ENCODE data around the gene CTSZ.

Gene CTSZ

DNA sequence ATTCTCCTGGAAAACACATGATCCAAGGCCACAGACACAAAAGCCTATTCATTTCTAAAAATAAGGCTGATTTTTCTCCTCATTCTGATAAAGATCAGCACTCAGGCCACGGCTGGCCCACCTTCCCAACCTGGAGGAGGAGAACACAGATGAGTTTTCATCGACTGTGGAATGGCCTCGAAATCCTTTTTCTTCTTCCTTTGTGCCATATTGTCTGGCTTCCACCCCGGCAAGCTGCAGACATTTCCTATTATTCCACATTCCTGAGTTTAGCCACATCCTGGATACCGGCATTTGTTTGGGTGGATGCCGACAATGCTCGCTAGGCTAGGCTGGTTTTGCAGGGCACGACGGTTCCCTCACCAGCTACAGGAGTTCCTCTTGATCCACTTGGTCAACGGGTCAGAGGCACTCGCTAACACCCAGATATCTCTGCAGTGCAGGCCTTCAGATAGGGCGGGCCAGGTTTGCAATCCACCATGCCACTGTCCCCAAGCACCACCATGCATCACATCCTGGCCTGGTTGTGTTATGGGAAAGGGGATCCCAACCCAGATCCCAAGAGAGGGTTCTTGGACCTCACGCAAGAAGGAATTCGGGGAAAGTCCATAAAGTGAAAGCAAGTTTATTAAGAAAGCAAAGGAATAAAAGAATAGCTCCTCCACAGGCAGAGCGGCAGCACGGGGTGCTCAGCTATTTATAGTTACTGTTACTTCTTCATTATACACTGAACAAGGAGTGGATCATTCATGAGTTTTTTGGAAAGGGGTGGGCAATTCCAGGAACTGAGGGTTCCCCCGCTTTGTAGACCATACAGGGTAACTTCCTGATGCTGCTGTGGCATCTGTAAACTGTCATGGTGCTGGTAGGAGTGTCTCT lies 4.2 kb upstream of the CTSZ start:
- H3K27ac ChIP-seq (replicated peaks): no peak overlapping the region
- no peaks in the 10 kb centered on the region for H3K27me3 ChIP-seq (ENCODE audit: insufficient read depth, poor library complexity, severe bottlenecking)
- DNase-seq (ENCODE audit: low read depth in 1 of 2, low spot score in 1 of 2): no peak
- H3K4me3 ChIP-seq (replicated peaks; ENCODE audit: insufficient read depth, low read length): no peak overlapping the region
- TF ChIP-seq GABPA (IDR thresholded peaks at IDR 0.05; ENCODE audit: low read depth) (no peak), SPI1 (IDR thresholded peaks at IDR 0.05; ENCODE audit: borderline replicate concordance, low read depth) (no peak), REST (IDR thresholded peaks at IDR 0.05; ENCODE audit: insufficient replicate concordance, low read depth) (no peak), POLR2AphosphoS5 (IDR thresholded peaks at IDR 0.05; ENCODE audit: low read depth) (no peak)
- TF ChIP-seq, protein P1, sequence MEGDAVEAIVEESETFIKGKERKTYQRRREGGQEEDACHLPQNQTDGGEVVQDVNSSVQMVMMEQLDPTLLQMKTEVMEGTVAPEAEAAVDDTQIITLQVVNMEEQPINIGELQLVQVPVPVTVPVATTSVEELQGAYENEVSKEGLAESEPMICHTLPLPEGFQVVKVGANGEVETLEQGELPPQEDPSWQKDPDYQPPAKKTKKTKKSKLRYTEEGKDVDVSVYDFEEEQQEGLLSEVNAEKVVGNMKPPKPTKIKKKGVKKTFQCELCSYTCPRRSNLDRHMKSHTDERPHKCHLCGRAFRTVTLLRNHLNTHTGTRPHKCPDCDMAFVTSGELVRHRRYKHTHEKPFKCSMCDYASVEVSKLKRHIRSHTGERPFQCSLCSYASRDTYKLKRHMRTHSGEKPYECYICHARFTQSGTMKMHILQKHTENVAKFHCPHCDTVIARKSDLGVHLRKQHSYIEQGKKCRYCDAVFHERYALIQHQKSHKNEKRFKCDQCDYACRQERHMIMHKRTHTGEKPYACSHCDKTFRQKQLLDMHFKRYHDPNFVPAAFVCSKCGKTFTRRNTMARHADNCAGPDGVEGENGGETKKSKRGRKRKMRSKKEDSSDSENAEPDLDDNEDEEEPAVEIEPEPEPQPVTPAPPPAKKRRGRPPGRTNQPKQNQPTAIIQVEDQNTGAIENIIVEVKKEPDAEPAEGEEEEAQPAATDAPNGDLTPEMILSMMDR (IDR thresholded peaks at IDR 0.05; ENCODE audit: insufficient read depth, low read length): no peak

DNA sequence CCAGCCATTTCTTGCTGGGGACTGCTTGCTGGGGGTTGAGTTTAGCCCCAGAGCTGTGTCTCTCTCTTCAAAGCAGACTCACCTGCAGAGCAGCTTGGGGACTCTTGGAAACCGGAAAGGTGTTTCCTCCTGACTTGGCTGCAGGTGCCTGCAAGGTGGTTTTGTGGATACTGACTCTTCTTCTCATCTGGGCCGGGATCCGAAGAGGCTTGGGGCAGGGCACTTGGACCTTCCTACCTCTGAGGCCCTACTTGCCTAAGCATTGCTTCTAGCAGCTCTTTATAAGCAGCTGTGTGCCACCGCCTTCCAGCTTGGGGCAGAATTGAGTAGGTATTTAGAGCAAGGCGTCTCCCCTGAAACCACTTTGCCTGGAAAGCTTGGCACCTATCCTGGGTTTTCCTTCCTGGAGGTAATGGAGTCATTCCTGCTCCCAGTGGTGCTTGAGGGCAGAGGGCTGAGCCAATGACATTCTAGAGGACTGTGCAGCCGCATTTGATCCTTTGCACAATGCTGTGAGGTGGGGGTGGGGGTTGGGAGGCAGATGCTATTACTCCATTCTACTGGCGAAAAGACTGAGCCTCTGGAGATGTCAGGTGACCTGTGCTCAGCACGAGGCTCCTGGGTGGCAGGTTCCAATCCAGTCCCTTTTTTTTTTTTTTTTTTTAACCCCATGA lies 3.4 kb upstream of the CTSZ start:
- no peak for DNase-seq (ENCODE audit: low read depth in 1 of 2, low spot score in 1 of 2)
- Histone ChIP-seq H3K27ac (replicated peaks) (no peak overlapping the region), H3K4me3 (replicated peaks; ENCODE audit: insufficient read depth, low read length) (no peak overlapping the region), H3K27me3 (ENCODE audit: insufficient read depth, poor library complexity, severe bottlenecking) (no peaks in the 10 kb centered on the region)
- TF ChIP-seq, protein P1 (IDR thresholded peaks at IDR 0.05; ENCODE audit: insufficient read depth, low read length): no peak
- TF ChIP-seq GABPA (IDR thresholded peaks at IDR 0.05; ENCODE audit: low read depth) (no peak), POLR2AphosphoS5 (IDR thresholded peaks at IDR 0.05; ENCODE audit: low read depth) (no peak), SPI1 (IDR thresholded peaks at IDR 0.05; ENCODE audit: borderline replicate concordance, low read depth) (no peak), REST (IDR thresholded peaks at IDR 0.05; ENCODE audit: insufficient replicate concordance, low read depth) (no peak)

GRCh38 chr20:59008715-59009336 lies 1.8 kb upstream of the CTSZ start:
- H3K27ac ChIP-seq (replicated peaks): no peak overlapping the region
- TF ChIP-seq, protein P1 (IDR thresholded peaks at IDR 0.05; ENCODE audit: insufficient read depth, low read length): no peak
- TF ChIP-seq REST (IDR thresholded peaks at IDR 0.05; ENCODE audit: insufficient replicate concordance, low read depth): no peak
- TF ChIP-seq SPI1 (IDR thresholded peaks at IDR 0.05; ENCODE audit: borderline replicate concordance, low read depth): no peak
- no peak for TF ChIP-seq POLR2AphosphoS5 (IDR thresholded peaks at IDR 0.05; ENCODE audit: low read depth)
- TF ChIP-seq GABPA (IDR thresholded peaks at IDR 0.05; ENCODE audit: low read depth): no peak

More at GRCh38 chr20:59008715-59009336, 1.8 kb upstream of the CTSZ start:
- no peak overlapping the region for H3K4me3 ChIP-seq (replicated peaks; ENCODE audit: insufficient read depth, low read length)
- DNase-seq (ENCODE audit: low read depth in 1 of 2, low spot score in 1 of 2): no peak
- H3K27me3 ChIP-seq (ENCODE audit: insufficient read depth, poor library complexity, severe bottlenecking): no peaks in the 10 kb centered on the region
